ENCODE data around the gene TUB. TPM values are rescaled to one million over a fixed set of nuclear protein-coding genes. Genes with fewer than 3 reads are reported as not detected.

TUB gene
- total RNA-seq, 1 donor from 2014 or later = 83.2 TPM

DNA sequence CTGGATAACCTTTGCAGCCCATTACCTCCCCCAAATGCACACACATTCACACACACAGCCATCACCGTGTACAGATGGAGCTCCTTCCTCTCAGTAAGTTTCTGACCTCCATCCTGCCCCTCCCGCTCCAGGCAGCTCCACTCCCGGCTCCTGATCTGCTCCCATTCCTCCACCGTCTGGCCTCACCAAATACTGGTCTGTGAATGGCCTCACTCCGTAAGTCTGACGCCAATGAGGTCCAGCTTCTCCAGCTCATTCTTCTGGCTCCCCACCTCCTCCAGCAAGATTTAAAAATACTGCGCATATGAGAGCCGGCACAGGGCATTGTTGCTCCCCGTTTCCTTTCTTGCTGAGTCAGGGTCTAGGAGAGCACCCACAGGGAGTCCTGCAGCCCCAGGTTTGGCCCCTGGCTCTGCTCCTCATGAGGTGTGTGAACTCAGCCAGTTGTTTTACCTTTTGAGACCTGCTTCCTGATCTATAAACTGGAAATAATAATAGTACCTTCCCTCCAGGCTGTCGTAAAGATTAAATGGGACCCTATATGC is 14.0 kb upstream of the TUB start:
- FAIRE-seq (no peak), DNase-seq (ENCODE audit: low spot score in 2 of 2) (no peak)

DNA sequence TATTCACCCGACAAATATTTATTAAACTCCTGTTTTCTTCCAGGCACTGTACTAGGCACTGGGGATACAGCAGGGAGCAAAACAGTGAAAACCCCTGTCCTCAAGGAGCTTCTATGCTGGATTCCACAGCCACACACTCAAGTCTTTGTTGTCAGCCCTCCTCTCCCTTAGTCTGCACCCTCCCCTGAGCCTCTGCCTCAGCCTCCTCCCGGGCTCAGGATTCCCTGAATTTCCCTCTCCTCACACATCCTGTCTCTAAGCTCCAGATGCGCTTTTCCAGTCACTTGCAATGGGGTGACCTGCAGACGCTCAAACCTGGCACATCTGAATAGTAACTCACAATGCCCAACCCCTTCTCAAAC is 13.5 kb upstream of the TUB start:
- FAIRE-seq (no peak), DNase-seq (ENCODE audit: low spot score in 2 of 2) (no peak)

DNA sequence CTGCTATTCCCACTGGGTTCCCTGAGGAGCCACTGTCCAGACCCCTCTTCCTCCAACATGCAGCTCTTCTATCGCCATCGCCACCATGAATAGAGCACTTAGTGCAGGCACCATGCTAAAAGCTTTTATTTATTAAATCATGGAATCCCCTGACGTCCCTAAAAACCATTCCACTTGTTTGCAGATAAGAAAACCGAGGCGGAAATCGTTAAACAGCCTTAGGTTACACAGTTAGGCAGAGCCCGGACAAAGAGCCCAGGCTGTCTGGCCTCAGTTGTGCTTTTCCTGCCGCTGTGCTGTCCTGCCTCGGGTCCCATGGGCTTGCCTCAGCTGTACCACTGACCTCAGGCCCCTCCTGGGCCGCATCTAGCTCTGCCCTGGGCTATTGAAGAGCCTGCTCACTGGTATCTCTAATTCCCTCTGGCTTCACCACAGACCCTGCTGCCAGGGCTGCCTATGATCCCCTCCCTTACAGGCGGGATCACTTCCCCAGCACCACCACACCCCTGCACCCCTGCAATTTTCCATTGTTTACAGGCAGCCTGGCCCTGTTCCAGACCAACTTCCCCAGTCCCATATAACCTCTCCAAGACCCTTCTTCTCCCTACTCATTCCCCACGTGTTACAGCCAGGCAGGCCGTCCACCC is 13.0 kb upstream of the TUB start:
- DNase-seq (ENCODE audit: low spot score in 2 of 2) = no peak
- FAIRE-seq = no peak

DNA sequence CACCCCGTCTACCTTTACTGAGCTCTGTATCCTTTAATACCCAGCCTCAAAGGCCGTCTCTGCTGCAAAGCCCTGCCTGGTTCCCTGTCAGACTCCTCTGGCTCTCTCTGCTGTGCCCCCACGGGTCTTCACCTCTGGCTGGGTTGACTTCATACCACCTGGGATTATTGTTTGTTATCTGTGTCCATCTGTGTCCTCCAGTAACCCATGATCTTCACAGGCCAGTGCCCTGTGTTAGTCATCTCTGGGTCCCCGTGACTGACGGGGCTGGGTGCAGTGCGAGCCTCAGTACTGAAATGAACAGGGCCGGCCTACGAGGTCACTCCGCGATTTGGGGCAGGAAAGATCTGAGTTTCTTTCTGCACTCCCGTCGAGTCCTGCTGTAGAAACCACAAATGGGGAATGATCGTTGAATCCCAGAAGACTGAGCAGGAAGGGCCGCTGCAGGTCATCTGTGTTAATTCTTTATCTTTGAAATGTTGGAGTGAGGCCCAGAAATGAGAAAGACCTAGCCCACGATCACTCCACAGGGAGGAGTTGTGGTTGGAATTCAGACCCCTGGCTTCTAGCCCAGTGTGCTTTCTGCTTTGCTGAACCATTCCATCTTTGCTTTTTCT is 12.3 kb upstream of the TUB start:
- FAIRE-seq = no peak
- no peak for DNase-seq (ENCODE audit: low spot score in 2 of 2)

DNA sequence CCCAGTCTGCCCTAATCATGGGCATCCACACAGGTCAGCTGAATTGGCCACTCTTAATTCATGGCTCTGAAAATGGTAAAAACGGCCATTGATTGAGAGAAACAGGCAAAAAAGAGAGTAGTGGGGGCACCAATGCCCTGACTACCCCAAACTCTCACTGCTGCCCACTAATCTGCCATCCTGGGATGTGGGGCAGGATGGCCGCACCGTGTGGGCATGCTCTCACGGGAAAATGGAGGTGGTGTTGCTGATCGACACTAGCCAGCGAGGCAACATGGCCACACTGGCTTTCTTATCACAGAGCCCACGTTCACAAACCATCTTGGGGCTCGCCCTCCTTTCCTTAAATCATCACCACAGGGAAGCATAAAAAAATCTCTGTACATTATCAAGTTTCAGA is 11.2 kb upstream of the TUB start:
- FAIRE-seq = no peak
- DNase-seq (ENCODE audit: low spot score in 2 of 2) = no peak

DNA sequence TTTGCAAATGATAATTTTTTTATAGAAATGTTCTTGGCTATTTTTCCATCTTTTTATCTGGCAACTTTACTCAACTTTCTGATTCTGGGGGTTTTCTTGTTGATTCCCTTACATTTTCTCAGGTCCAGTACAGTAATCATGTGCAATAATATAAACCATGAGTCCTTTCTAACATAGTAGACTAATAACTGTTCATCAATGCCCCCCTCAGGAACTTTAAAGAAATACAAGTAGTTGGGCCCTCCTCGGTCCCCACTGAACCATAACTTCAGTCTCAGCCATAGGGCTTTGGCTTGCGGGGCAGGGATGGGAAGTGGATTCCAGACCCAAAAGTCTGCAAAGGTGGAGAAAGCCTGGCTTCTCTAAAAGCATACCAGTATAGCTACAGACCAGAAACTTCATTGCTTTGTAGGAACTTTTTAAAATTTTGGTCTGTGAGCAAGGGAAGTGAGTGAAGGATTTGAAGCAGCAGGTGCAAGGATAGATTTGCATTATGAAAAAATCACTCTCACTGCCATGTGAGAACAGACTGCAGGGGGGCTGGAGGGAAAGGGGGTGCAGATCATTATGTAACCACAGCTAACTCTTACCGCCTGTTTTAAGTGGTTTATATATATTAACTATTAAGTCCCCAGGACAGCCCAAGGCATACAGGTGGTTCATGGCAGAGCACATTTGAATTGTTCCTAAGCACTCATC is 10.4 kb upstream of the TUB start:
- FAIRE-seq (no peak), DNase-seq (ENCODE audit: low spot score in 2 of 2) (no peak)

DNA sequence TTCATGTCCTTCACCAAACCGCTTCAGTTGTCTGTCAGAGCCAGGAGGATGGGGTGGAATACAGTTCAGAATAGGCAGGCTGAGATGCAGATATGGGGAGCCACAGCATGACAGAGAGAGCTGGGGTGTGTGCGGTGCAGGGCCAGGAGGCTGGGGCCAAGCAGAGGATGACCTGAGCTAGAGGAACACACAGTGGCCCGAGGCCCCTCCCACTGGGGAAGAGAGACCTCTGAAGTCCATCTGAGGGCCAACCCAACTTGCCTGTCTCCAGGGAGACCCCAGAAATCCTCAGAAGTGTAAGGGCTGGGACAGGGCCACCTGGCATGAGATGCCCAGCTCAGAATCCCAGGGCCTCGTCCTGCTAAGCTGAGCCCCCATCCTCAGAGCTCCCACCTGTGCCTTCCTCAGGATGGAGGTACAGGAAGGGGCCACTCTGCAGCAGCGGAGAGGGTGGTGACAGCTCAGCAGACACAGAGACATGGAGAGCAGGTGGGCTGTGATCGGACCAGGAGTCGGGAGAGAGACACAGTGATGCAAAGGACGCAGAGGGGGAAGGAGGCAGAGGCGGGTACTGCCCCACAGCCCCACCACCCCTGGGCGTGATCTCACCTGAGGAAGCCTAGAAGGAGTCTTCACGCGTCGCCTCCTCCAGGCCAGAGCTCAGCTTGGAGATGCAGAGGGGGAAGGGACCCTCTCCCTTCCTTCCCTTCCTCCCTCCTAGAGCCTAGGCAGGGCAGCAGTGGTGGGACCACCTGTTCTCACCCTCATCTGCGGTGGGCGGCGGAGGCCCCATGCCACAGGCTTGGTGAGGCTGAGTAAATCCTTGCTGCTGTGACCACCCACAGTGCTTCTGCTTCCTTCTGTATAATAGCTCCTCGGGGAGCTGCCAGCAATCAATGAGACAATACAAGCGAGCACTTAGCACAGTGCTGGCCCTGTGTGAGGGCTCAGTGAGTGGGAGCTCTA is 9.1 kb upstream of the TUB start:
- no peak for FAIRE-seq
- DNase-seq (ENCODE audit: low spot score in 2 of 2) = no peak

DNA sequence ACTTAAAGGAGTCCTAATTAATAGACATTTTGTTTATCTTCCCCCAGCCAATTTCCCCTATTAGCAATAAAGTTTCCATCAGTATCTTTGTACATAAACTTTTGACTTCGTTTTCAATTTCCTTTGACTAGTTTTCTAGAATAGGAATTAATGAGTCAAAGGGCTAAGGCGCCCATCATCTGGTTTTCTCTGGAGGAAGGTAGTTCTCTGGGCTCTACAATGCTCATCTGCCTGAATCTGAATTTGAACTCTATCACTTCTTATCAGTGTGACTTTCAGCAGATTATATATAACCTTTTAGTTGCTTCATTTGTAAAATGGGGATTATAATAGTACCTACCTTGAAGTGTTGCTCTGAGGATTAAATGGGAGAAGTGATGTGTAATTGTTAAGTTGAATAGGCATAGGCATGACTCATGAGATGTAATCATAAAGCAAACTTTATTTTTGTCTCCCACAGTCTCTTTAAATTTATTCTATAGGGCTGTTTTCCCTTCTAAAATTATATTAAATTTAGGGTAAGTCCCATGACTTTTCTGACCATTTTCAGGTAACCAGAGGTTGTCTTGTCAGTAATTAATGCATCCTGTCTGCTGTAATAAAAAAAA is 5.8 kb upstream of the TUB start:
- DNase-seq (ENCODE audit: low spot score in 2 of 2) (no peak), FAIRE-seq (no peak)

DNA sequence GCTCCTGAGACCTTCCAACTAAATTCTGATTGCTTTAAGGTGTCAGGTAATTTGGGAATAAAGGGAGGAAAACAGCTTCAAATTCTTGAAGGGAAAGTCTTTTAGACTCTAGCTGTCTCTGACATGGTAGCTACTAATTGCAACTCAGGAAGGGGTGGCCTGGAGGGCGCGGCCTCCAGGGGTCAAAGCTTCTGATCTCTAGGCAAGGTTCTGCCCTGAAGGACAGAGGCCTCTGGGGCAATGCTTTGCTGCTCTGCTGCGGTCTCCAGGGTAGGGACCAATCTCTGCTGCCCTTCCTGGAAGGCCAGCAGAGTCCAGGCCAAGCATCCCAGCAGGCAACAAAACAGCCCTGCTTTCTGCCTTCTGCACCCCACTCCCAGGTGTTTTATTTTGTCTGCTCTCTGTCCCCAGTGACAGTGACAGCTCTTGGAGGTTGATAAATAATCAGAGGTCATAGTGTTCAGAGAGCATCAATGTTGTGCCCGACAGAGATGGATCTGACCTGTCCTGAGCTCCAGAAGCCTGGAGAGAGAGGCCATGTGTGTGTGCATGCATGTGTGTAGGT is 1.8 kb upstream of the TUB start:
- DNase-seq (ENCODE audit: low spot score in 2 of 2) (no peak), FAIRE-seq (no peak)

DNA sequence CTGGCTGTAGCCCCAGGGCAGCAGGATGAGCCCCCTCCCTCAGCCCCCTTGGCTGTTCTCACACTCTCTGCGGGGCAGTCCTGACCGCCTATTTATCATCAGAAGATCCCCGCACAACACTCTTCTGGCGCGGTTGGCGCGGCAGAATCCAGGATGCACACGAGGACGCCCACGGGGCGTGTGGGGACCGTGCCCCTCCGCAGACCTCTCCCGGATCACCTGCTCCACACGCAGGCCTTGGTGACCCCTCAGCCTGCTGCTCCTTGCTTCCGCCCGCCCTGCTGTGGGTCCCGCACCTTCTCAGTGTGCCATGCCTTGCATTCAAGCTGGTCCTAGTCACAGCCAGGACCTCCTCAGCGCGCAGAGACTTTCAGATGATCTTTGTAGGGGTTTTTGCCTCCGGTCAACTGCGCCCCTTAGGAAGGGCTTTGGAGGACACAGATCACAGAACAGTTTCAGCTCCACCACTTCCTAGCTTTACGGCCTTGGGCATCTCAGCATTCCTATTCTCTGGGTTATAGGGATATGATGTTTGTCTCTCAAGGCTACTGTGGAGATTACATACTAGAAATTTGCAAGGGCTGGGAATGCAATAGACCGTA is 841 bp upstream of the TUB start:
- FAIRE-seq = no peak
- DNase-seq (ENCODE audit: low spot score in 2 of 2) = no peak

DNA sequence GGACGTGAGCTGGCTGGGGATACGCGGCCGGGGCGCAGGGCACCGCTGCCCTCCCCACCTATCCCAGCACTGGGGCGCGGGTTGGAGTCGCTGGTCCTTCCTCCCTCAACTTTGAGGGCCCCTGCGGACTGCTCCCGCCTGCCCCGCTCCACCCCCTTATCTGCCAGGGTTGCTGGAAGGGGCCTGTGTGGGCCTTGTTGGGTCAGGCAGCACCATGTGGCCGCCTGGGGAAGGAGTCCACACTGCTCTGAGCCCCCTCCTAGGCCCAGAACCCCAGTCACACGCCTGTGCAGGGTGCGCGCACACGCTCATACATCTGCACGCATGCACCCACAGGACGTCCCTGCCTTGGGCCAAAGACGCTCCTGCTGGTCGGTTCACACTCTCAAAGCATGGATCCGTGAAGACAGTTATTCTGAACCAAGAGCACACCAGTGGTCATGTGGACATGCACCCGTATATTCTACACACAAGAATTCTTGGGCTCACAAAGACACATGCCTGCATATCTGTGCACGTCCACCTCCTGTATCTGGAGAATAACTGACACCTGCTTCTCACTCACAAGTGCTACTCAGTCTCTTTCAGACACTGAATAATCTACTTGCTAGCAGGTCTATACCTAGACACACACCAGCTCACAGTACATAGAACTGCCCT is 710 bp downstream of the TUB start:
- FAIRE-seq (no peak), DNase-seq (ENCODE audit: low spot score in 2 of 2) (no peak)

DNA sequence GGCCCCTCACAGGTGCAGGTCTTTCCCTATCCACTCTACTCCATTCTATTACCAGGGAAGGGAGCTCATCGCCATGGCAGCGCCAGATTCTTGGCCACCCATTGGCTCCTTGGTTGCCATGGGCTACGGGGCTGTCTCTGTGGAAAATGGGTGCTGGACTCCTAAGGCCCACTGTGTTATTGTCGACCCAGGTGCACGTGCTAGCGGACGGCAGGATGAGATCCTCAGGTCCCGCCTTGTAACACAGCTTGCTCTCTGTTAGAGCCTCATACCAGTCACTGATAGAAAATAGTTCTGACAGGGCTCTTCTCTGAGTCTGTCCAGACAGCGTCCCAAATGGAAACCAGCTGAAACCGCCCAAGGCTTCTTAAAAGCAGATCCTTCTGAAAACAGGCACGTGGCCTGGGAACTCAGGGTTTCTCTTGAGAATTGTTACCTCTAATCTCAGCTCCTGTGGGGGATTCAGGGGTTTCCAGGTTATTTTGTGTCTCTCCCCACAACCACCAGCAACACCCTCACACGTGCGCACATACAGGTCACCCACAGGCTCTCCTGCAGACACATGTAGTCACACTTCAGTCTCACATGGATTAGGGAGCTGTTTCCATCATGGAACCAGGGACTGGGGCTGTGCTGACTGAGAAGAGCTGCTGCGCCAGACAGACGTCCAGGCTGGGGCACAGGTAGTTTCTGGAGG is 1.5 kb downstream of the TUB start:
- DNase-seq (ENCODE audit: low spot score in 2 of 2) (no peak), FAIRE-seq (no peak)

DNA sequence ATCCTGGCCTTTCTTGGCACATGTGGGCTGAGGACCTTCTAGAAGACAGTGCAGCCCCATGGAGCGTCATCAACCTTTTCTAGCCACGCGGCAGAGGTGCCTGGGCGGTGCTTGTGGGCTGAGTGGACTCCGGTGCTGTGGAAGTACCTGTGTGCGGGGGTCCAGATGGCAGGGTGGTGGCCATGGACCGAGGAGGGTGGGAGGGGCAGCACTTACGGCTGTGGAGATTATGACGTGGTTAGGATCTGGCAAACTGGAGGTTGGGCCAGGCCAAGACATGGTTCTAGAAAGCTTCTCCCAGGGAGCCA is 2.0 kb downstream of the TUB start:
- no peak for DNase-seq (ENCODE audit: low spot score in 2 of 2)
- no peak for FAIRE-seq

DNA sequence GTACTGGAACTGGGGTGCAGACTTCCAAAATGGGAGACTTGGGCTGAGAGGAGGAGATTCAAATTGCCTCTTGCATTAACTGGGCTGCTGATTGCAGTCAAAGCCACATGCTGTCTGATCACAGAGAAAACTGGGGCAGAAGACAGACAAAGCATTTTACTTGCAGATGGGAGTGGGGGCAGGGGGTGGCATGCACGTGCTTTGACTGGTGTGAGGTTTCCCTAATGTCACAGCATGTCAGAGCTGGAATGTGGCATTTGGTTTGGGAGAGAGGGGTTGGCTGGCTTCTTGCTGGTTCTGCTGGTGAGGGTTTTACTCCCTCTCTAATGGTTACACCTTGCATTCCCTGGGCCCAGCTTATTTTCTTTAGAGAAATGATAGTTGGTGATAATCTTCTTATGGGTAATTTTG is 2.9 kb downstream of the TUB start:
- FAIRE-seq (no peak), DNase-seq (ENCODE audit: low spot score in 2 of 2) (no peak)

DNA sequence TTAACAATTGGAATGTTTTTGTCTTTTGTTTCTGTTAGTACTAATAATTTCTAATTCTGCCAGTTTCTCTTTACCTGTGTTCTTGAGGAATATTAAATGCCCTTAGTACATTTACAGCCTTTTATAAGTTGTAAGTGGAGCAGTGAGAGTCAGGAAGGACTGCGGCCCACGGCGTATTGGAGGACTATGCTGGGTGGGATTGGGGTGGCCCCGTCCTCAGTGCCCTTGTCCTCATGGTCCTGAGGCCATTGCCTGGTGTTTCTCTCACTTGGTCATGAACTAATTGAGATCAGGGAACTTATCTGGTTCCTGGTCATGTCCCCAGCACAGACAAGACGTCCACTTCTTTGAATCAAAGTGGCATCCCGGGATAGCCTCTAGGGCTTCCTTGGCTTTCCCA is 3.3 kb downstream of the TUB start:
- no peak for DNase-seq (ENCODE audit: low spot score in 2 of 2)
- FAIRE-seq = no peak

DNA sequence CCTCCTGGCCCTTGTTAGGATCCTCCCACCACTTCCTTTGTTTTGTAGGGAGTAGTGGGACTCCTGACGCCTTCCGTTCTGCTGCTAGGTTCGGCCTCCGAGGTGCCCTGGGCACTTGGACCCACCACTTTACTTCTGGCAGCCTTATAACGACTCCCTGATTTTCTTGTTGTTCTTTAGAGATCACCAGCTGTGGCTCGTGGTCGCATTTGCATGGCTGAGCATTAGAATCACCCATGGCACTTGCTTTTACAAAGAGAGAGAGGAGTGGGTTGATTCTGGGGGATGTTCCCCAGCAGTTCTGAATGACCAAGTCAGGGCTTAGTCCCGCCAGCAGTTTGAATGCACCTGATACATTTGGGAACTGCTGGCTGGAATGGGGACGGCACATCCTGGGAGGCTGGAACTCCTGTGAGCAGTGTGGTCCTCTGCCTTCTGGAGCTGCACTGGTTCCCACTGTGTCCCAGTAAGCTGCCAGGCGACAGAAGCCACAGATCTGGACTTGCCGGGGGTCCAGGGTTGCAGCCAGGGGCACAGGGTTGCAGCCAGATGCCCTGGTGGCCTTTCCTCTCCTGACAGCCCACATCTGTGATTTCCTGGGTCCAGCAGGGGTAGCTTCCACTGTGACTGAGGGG is 4.1 kb downstream of the TUB start:
- no peak for FAIRE-seq
- no peak for DNase-seq (ENCODE audit: low spot score in 2 of 2)

DNA sequence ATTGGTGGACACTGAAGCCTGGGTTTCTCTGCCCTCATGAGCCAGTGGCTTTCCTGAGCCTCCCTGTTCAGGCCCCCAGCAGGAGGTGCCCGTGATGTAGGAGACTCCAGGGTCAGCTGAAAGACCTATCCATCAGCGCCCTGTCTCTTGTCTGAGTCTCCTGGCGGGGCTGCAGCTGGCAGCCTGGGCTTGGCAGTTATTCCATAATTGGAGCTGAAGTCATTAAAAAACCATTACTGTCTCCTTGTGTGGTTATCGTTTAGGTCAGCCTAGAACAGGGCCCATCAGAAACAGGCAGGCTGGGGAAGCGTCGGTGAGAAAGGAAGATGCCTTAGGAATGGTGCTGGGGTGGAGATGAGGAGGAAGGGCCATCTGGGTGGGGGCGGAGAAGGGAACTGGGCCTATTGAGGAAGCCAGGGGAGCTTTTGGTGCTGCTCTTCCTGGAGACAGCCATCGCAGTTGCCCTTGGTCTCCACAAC is 5.0 kb downstream of the TUB start:
- FAIRE-seq (no peak), DNase-seq (ENCODE audit: low spot score in 2 of 2) (no peak)

DNA sequence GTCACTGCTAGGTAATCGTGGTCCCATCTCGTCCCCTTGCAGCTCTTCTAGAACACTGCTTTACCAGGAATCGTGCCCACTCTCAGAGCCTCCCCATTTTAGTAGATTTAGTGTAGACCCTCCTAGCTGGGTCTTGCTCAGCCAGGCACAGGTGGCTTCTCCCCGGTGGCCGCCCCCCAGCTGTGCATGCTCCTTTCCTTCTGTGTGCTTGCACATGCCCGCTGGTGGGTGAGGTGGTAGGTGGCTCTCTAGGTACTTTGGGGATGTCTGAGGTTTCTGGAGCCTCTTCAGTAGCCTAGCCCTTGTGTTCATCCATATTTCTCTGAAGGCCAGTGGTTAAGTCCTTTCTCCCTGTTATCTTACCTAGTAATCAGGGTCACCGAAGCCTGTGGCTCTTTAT is 5.6 kb downstream of the TUB start:
- FAIRE-seq (no peak), DNase-seq (ENCODE audit: low spot score in 2 of 2) (no peak)

All from frontal cortex (tissue), 4 donors.